OCI-LY1 (cell line): ENCODE results near the gene ESR2.

Source experiments
- EZH2 ChIP-seq: fragments of 200-600 bp; sonication (generic), shearing (Covaris generic); IDR thresholded peaks from 2 replicates; pipeline ENCODE4 v1.8.0; 2017; ENCODE audit warnings: borderline replicate concordance, mixed run types, mild to moderate bottlenecking, antibody characterized with exemption, low read length, moderate library complexity, mixed read lengths
- TF ChIP-seq, protein P1 (sequence below): fragments of 200-600 bp; sonication (generic), shearing (Covaris generic); IDR thresholded peaks from 2 replicates; pipeline ENCODE4 v1.5.1; 2017; ENCODE audit warnings: mild to moderate bottlenecking, antibody characterized with exemption, low read length, moderate library complexity, mixed read lengths

DNA sequence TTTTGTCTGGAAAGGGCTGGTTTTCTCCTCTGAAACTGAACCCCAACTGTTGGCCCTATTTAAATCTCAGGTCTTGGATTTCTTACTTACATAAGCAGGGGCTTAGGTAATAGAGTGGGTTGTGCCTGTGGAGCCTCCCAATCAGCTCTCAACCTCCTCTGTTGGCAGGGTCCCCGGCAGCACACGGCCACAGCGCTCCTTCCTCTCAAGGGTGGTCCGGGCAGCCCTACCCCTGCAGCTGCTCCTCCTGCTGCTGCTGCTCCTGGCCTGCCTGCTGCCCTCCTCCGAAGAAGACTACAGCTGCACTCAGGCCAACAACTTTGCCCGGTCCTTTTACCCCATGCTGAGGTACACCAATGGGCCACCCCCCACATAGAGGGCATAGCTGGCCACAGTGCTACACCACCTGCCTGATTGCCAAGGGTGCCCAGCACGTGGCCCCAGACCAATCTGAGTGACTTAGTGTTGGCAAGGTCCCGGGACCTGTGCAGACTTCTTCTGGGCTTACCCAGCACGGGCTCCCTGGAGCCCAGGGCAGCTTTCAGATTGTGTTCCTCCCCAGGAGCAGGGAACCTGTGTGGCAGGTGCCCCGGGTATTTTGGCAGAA, 68.9 kb downstream of the ESR2 start:
- TF ChIP-seq, protein P1, sequence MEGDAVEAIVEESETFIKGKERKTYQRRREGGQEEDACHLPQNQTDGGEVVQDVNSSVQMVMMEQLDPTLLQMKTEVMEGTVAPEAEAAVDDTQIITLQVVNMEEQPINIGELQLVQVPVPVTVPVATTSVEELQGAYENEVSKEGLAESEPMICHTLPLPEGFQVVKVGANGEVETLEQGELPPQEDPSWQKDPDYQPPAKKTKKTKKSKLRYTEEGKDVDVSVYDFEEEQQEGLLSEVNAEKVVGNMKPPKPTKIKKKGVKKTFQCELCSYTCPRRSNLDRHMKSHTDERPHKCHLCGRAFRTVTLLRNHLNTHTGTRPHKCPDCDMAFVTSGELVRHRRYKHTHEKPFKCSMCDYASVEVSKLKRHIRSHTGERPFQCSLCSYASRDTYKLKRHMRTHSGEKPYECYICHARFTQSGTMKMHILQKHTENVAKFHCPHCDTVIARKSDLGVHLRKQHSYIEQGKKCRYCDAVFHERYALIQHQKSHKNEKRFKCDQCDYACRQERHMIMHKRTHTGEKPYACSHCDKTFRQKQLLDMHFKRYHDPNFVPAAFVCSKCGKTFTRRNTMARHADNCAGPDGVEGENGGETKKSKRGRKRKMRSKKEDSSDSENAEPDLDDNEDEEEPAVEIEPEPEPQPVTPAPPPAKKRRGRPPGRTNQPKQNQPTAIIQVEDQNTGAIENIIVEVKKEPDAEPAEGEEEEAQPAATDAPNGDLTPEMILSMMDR: no peak
- no peak for TF ChIP-seq EZH2
